Vagina (tissue), 2 donors: ENCODE measurements around the gene CHMP3.

ENCODE experiments used
- CTCF ChIP-seq, 3 experiments: fragments of 450-650 bp in 2 of 3; fragments of 200-600 bp in 1 of 3; sonication (generic) in 1 of 3; IDR thresholded peaks; one replicate each; pipeline ENCODE4 v1.5.1; 2017 to 2019; ENCODE audit warnings: antibody characterized with exemption in 3 of 3, mild to moderate bottlenecking in 2 of 3, moderate library complexity in 2 of 3
- POLR2AphosphoS5 ChIP-seq, 2 donors: sonication (generic); formaldehyde crosslinking; IDR thresholded peaks; one replicate each; pipeline ENCODE4 v1.9.0; 2017; ENCODE audit warnings: antibody characterized with exemption in 2 of 2, mild to moderate bottlenecking in 2 of 2, low read depth in 1 of 2; ENCODE audit not compliant: insufficient read depth in 1 of 2

GRCh38 chr2:86470890-86471289 is 92.4 kb downstream of the CHMP3 start:
- TF ChIP-seq POLR2AphosphoS5 (IDR thresholded peaks at IDR 0.05; ENCODE audit: insufficient read depth in 1 of 2, low read depth in 1 of 2) = no peak
- TF ChIP-seq CTCF (IDR thresholded peaks at IDR 0.05) = no peak
